T-cell (primary cell): ENCODE measurements around the gene MYDGF. TPM values are rescaled to one million over a fixed set of nuclear protein-coding genes. Genes with fewer than 3 reads are reported as not detected.
"Not testable (repeated sequence)": the region's sequence is repeated elsewhere in the genome, so short reads cannot be mapped to it uniquely, and the experiment has no call there.

Experiments used
- ATAC-seq, 4 experiments: fragments of 200-7000 bp in 3 of 4; fragments of 150-1000 bp in 1 of 4; cut with Tn5 transposase; replicated peaks in 1 of 4; 1 replicate in 3 of 4; 2 replicates in 1 of 4; pipeline ENCODE4 v1.10.0; 2021; ENCODE audit warnings: moderate library complexity in 3 of 4, mild to moderate bottlenecking in 2 of 4, moderate number of reproducible peaks in 1 of 4
- CTCF ChIA-PET, 2 donors: fragments of 300-600 bp; sonication (Branson Sonifier 250); formaldehyde crosslinking; loops; one replicate each; lab custom pipeline; 2022; ENCODE audit warnings: antibody characterized with exemption in 2 of 2; lab: Charles Lee
- POLR2A ChIA-PET, 2 donors: fragments of 300-600 bp; sonication (Branson Sonifier 250); formaldehyde crosslinking; loops; one replicate each; lab custom pipeline; 2022; ENCODE audit warnings: antibody characterized with exemption in 2 of 2; lab: Charles Lee
- DNase-seq, 35 experiments: peaks; one replicate each; pipeline versions ENCODE4 v3.0.0 to v3.0.0-alpha.2; 2013 to 2023
- H3K27ac ChIP-seq: one replicate; pipeline ENCODE4 v1.5.1; 2013; ENCODE audit warnings: low read length
- H3K27me3 ChIP-seq, 2 experiments: replicated peaks in 1 of 2; 1 replicate in 1 of 2; 2 replicates in 1 of 2; pipeline versions ENCODE4 v1.6.1 to v1.7.0; 2013; ENCODE audit warnings: low read length in 1 of 2, mixed read lengths in 1 of 2; ENCODE audit not compliant: control insufficient read depth in 2 of 2, insufficient read depth in 2 of 2; ENCODE audit errors: extremely low read depth in 1 of 2
- H3K36me3 ChIP-seq, 2 donors: 1 replicate in 1 of 2; 2 replicates in 1 of 2; pipeline versions ENCODE4 v1.6.1 to v1.7.0; 2013; ENCODE audit warnings: low read length in 1 of 2; ENCODE audit not compliant: control insufficient read depth in 2 of 2, insufficient read depth in 1 of 2; ENCODE audit errors: extremely low read depth in 1 of 2
- H3K4me1 ChIP-seq, 2 experiments: 1 replicate in 1 of 2; 2 replicates in 1 of 2; pipeline versions ENCODE4 v1.6.1 to v1.7.0; 2013; ENCODE audit warnings: low read length in 2 of 2, mixed read lengths in 1 of 2; ENCODE audit not compliant: insufficient read depth in 2 of 2, control insufficient read depth in 1 of 2; ENCODE audit errors: extremely low read depth in 1 of 2
- H3K4me3 ChIP-seq, 2 donors: 1 replicate in 1 of 2; 2 replicates in 1 of 2; pipeline versions ENCODE4 v1.5.1 to v1.7.0; 2013; ENCODE audit warnings: mild to moderate bottlenecking in 2 of 2, low read length in 1 of 2, moderate library complexity in 1 of 2; ENCODE audit not compliant: control insufficient read depth in 1 of 2; ENCODE audit errors: extremely low read depth in 1 of 2
- H3K9me3 ChIP-seq: 2 replicates; pipeline ENCODE4 v1.7.0; 2013
- H3K27ac Mint-ChIP-seq, 2 donors: one replicate each; pipeline ENCODE4 v1.8.0; 2020 to 2021; ENCODE audit warnings: mild to moderate bottlenecking in 2 of 2, mixed read lengths in 2 of 2
- H3K27me3 Mint-ChIP-seq, 2 donors: one replicate each; pipeline ENCODE4 v1.8.0; 2021 to 2022; ENCODE audit warnings: mixed read lengths in 2 of 2
- H3K36me3 Mint-ChIP-seq: one replicate; pipeline ENCODE4 v1.8.0; 2021; ENCODE audit warnings: mixed read lengths
- H3K4me1 Mint-ChIP-seq, 3 donors: one replicate each; pipeline ENCODE4 v1.8.0; 2020 to 2022; ENCODE audit warnings: mixed read lengths in 3 of 3, mild to moderate bottlenecking in 1 of 3
- H3K4me3 Mint-ChIP-seq, 3 donors: one replicate each; pipeline ENCODE4 v1.8.0; 2020 to 2022; ENCODE audit warnings: mild to moderate bottlenecking in 3 of 3, mixed read lengths in 3 of 3, moderate library complexity in 3 of 3
- H3K9me3 Mint-ChIP-seq, 3 donors: one replicate each; pipeline ENCODE4 v1.8.0; 2020 to 2022; ENCODE audit warnings: mixed read lengths in 3 of 3
- WGBS: methylation state at CpG from one replicate; pipeline ENCODE4 v1.1.5; 2013; ENCODE audit warnings: missing lambda C conversion rate; ENCODE audit not compliant: insufficient coverage; 5-methylcytosine and 5-hydroxymethylcytosine counted together
- total RNA-seq, 35 experiments: library from RNA in 6 of 35; stranded (reverse) in 6 of 35; fragments of 120-200 nt in 1 of 35; gene quantifications; one replicate each; pipeline versions ENCODE4 v1.2.1 to v1.2.4 and lab custom pipeline; 2013 to 2026

The MYDGF gene
- total RNA-seq, 5 donors from 2014 or later (not counting 1 experiment from before 2014, with no cell fraction given) = 27.5 to 46.4 (median 38.3) TPM

DNA sequence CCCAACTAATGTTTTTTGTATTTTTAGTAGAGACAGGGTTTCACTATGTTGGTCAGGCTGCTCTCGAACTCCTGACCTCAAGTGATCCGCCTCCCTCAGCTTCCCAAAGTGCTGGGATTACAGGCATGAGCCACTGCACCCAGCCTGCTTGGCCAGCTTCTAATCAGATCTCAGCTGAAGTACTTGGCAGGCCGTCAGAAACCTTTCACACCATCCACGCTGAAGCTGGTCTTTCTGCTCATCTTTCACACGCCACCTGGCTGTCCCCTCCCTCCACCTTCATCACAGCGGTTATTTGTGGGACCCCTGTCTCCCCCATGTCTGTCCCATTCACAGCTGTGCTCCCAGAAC, 45.0 kb upstream of the MYDGF start:
- POLR2A ChIA-PET, H3K4me3 Mint-ChIP-seq, ATAC-seq, H3K4me1 Mint-ChIP-seq, DNase-seq, H3K9me3 ChIP-seq, H3K27me3 Mint-ChIP-seq, CTCF ChIA-PET, H3K9me3 Mint-ChIP-seq, H3K27ac ChIP-seq, H3K4me3 ChIP-seq, H3K27me3 ChIP-seq, H3K27ac Mint-ChIP-seq: not testable (repeated sequence)
- 94% methylated on average over 6 of the region's 6 CpGs for WGBS
- Histone ChIP-seq H3K36me3 (peaks cover 26 to 81% of the 10 kb centered on the region in 2 donors), H3K4me1 (peaks cover 0 to 13% of the 10 kb centered on the region in 2 experiments)
- peaks cover 30% of the 10 kb centered on the region for H3K36me3 Mint-ChIP-seq

DNA sequence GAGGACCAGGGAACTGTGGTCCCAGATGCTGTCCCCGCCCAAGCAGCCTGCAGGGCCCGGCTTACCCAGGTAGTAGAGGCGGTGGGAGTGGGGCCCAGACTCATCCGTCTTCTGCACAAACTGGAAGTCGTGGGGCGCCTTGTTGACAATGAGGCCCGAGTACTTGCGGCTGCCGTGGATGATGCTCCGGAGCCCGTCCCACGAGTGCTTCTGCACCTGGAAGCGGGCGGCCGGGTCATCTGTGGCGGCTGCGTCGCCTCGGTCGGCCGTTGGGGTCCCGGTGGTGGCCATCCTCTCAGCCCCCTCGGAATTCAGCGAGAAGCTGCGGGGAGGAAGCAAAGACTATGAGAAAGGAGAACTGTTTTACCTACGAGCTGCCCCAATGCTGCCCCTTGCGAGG, 43.9 kb upstream of the MYDGF start:
- Histone ChIP-seq H3K4me3 (no peak overlapping the region), H3K4me1 (peaks cover 0 to 16% of the 10 kb centered on the region in 2 experiments), H3K9me3 (no peaks in the 10 kb centered on the region), H3K36me3 (peaks cover 29 to 79% of the 10 kb centered on the region in 2 donors), H3K27me3 (no peaks in the 10 kb centered on the region), H3K27ac (no peak overlapping the region)
- ATAC-seq (no peak), DNase-seq (no peak)
- WGBS = 97% methylated on average over 27 of the region's 27 CpGs
- H3K4me1 Mint-ChIP-seq = peaks cover 0 to 5% (median 5%) of the 10 kb centered on the region in 3 donors
- H3K4me3 Mint-ChIP-seq = no peak overlapping the region
- peaks cover 35% of the 10 kb centered on the region for H3K36me3 Mint-ChIP-seq
- ChIA-PET POLR2A (interaction anchor here in 1 of 2 donors (0.6 kb wide), 1 partner anchor 8 kb away, joined by 3 read pairs; no protein-coding TSS in a partner anchor), CTCF (interaction anchor here in 1 of 2 donors (0.7 kb wide), 1 partner anchor 257 kb away, joined by 4 read pairs; no protein-coding TSS in a partner anchor)
- H3K9me3 Mint-ChIP-seq = no peaks in the 10 kb centered on the region
- H3K27me3 Mint-ChIP-seq = no peaks in the 10 kb centered on the region
- no peak overlapping the region for H3K27ac Mint-ChIP-seq

DNA sequence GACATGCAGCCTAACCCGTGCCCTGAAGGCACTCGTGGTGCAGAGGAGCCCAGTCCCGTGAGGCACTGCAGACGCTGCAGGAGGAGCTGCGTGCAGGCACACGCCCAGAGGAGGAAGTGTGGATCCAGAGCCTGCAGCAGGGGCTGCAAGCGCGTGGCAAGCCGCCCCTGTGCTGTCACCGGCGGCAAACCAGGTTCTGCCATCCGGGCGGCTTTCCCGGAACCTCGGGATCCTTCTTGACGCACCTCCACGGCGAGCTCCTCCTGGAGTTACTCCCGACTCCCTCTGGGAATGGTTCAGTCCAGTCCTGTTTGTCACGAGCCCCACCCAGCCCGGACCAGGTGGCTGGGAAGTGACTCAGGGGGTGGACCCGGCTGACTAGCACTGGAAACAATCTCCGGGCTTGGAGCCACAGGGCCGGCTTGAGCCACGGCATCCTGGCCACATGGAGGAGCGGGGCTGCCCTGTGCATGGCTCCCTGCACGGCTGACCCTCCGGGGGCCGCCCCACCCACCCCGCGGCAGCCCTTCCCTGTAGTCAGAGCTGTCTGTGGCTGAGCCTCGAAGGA, 43.3 kb upstream of the MYDGF start:
- no peaks in the 10 kb centered on the region for H3K27me3 ChIP-seq
- no peak overlapping the region for H3K27ac ChIP-seq
- H3K27me3 Mint-ChIP-seq = no peaks in the 10 kb centered on the region
- H3K9me3 Mint-ChIP-seq = no peaks in the 10 kb centered on the region
- DNase-seq (no peak), ATAC-seq (no peak)
- ChIA-PET CTCF (interaction anchor here in 1 of 2 donors (0.7 kb wide), 1 partner anchor 258 kb away, joined by 4 read pairs; no protein-coding TSS in a partner anchor), POLR2A (no interaction called here)
- H3K4me1 ChIP-seq = peaks cover 0 to 16% of the 10 kb centered on the region in 2 experiments
- H3K4me3 Mint-ChIP-seq = no peak overlapping the region
- H3K36me3 Mint-ChIP-seq = peaks cover 38% of the 10 kb centered on the region
- WGBS = 93% methylated on average over 31 of the region's 32 CpGs
- H3K9me3 ChIP-seq = no peaks in the 10 kb centered on the region
- peaks cover 0 to 6% (median 6%) of the 10 kb centered on the region in 3 donors for H3K4me1 Mint-ChIP-seq
- no peak overlapping the region for H3K27ac Mint-ChIP-seq
- H3K4me3 ChIP-seq = no peak overlapping the region
- H3K36me3 ChIP-seq = peaks cover 29 to 75% of the 10 kb centered on the region in 2 donors

DNA sequence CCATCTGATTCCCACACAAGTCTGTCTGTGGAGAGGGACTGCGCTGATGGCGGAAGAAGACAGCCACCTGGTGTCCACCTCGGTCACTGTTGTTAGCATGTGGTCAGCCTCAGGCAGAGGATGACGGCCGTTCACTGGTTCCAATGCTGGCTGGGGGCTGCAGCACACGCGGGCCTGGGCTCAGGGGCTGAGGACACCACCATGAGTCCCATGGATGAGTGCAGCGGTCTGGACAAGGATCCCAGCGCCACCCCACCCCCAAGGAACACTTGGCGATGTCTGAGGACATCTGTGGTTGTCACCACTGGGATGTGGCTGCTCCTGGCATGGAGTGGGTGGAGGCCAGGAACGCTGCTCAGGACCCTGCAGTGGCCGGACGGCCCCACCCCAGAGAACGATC, 42.6 kb upstream of the MYDGF start:
- H3K27me3 ChIP-seq = no peaks in the 10 kb centered on the region
- peaks cover 0 to 8% (median 8%) of the 10 kb centered on the region in 3 donors for H3K4me1 Mint-ChIP-seq
- H3K27ac Mint-ChIP-seq = no peak overlapping the region
- H3K27me3 Mint-ChIP-seq = no peaks in the 10 kb centered on the region
- POLR2A ChIA-PET = no interaction called here
- no peaks in the 10 kb centered on the region for H3K9me3 ChIP-seq
- H3K4me3 ChIP-seq = no peak overlapping the region
- H3K9me3 Mint-ChIP-seq = no peaks in the 10 kb centered on the region
- no peak overlapping the region for H3K27ac ChIP-seq
- ATAC-seq (no peak), DNase-seq (no peak)
- H3K4me1 ChIP-seq = peaks cover 0 to 16% of the 10 kb centered on the region in 2 experiments
- peaks cover 40% of the 10 kb centered on the region for H3K36me3 Mint-ChIP-seq
- H3K4me3 Mint-ChIP-seq = no peak overlapping the region
- WGBS = over 99% methylated on average over 12 of the region's 14 CpGs
- CTCF ChIA-PET = no interaction called here
- H3K36me3 ChIP-seq = peaks cover 28 to 68% of the 10 kb centered on the region in 2 donors

DNA sequence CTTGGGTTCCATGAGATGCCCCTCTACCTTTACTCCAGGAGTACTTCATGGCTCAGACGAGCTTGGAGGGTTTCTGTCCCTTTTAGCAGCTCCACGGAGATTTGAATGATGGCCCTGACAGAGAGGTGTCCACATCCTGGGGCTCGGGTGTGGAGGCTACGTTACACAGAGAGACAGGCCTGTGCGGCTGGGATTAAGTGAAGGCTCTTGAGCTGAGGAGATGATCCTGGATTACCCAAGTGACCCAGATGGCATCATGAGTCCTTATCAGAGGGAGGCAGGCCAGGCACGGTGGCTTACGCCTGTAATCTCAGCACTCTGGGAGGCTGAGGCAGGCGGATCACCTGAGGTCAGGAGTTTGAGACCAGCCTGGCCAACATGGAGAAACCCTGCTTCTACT, 41.1 kb upstream of the MYDGF start:
- Mint-ChIP-seq H3K9me3 (no peaks in the 10 kb centered on the region), H3K4me3 (no peak overlapping the region), H3K27me3 (no peaks in the 10 kb centered on the region), H3K27ac (no peak overlapping the region), H3K4me1 (peaks cover 0 to 8% (median 8%) of the 10 kb centered on the region in 3 donors), H3K36me3 (peaks cover 33% of the 10 kb centered on the region)
- 93% methylated on average over 5 of the region's 8 CpGs for WGBS
- Histone ChIP-seq H3K36me3 (peaks cover 23 to 55% of the 10 kb centered on the region in 2 donors), H3K27me3 (no peaks in the 10 kb centered on the region), H3K27ac (no peak overlapping the region), H3K9me3 (no peaks in the 10 kb centered on the region), H3K4me3 (no peak overlapping the region), H3K4me1 (peaks cover 0 to 16% of the 10 kb centered on the region in 2 experiments)
- ATAC-seq (no peak), DNase-seq (no peak)
- POLR2A ChIA-PET = interaction anchor here in 1 of 2 donors (0.5 to 0.6 kb wide), 2 partner anchors 15 to 18 kb away, joined by 3 read pairs; no protein-coding TSS in a partner anchor
- CTCF ChIA-PET = no interaction called here

DNA sequence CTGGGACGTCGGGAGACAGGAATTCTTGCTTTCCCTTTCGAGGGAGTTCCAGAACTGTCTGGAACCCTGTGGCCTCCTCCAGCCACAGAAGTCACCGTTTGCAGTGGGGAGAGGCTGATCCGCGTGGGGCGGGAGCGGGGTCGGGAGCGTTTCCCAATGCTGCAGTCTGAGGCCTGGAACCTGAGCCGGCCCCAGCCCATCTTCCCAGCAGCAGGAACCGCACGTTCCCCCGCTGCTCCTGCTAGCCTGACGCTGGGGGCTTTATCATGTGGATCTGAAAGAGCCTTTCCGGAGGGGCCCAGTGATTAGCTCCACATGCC, 40.1 kb upstream of the MYDGF start:
- Histone ChIP-seq H3K36me3 (peaks cover 19 to 53% of the 10 kb centered on the region in 2 donors), H3K4me3 (no peak overlapping the region), H3K27ac (peak overlapping the region; percentile 15), H3K4me1 (peaks cover 0 to 16% of the 10 kb centered on the region in 2 experiments), H3K27me3 (no peaks in the 10 kb centered on the region), H3K9me3 (no peaks in the 10 kb centered on the region)
- peaks cover 31% of the 10 kb centered on the region for H3K36me3 Mint-ChIP-seq
- no peak overlapping the region for H3K27ac Mint-ChIP-seq
- no peak overlapping the region for H3K4me3 Mint-ChIP-seq
- no peaks in the 10 kb centered on the region for H3K27me3 Mint-ChIP-seq
- DNase-seq (no peak), ATAC-seq (no peak)
- no peaks in the 10 kb centered on the region for H3K9me3 Mint-ChIP-seq
- CTCF ChIA-PET = interaction anchor here in 1 of 2 donors (0.6 kb wide), 1 partner anchor 65 kb away, joined by 3 read pairs; no protein-coding TSS in a partner anchor
- H3K4me1 Mint-ChIP-seq = peaks cover 0 to 8% (median 8%) of the 10 kb centered on the region in 3 donors
- 97% methylated on average over 16 of the region's 16 CpGs for WGBS
- POLR2A ChIA-PET = no interaction called here
